T-cell (primary cell): ENCODE data around the gene KAT14. TPM values are rescaled to one million over a fixed set of nuclear protein-coding genes. Genes with fewer than 3 reads are reported as not detected.
"Not testable (repeated sequence)": the region's sequence is repeated elsewhere in the genome, so short reads cannot be mapped to it uniquely, and the experiment has no call there.

Source experiments
- ATAC-seq, 4 experiments: fragments of 200-7000 bp in 3 of 4; fragments of 150-1000 bp in 1 of 4; cut with Tn5 transposase; replicated peaks in 1 of 4; 1 replicate in 3 of 4; 2 replicates in 1 of 4; pipeline ENCODE4 v1.10.0; 2021; ENCODE audit warnings: moderate library complexity in 3 of 4, mild to moderate bottlenecking in 2 of 4, moderate number of reproducible peaks in 1 of 4
- CTCF ChIA-PET, 2 donors: fragments of 300-600 bp; sonication (Branson Sonifier 250); formaldehyde crosslinking; loops; one replicate each; lab custom pipeline; 2022; ENCODE audit warnings: antibody characterized with exemption in 2 of 2; lab: Charles Lee
- POLR2A ChIA-PET, 2 donors: fragments of 300-600 bp; sonication (Branson Sonifier 250); formaldehyde crosslinking; loops; one replicate each; lab custom pipeline; 2022; ENCODE audit warnings: antibody characterized with exemption in 2 of 2; lab: Charles Lee
- DNase-seq, 35 experiments: peaks; one replicate each; pipeline versions ENCODE4 v3.0.0 to v3.0.0-alpha.2; 2013 to 2023
- H3K27ac ChIP-seq: one replicate; pipeline ENCODE4 v1.5.1; 2013; ENCODE audit warnings: low read length
- H3K27me3 ChIP-seq, 2 experiments: replicated peaks in 1 of 2; 1 replicate in 1 of 2; 2 replicates in 1 of 2; pipeline versions ENCODE4 v1.6.1 to v1.7.0; 2013; ENCODE audit warnings: low read length in 1 of 2, mixed read lengths in 1 of 2; ENCODE audit not compliant: control insufficient read depth in 2 of 2, insufficient read depth in 2 of 2; ENCODE audit errors: extremely low read depth in 1 of 2
- H3K36me3 ChIP-seq, 2 donors: 1 replicate in 1 of 2; 2 replicates in 1 of 2; pipeline versions ENCODE4 v1.6.1 to v1.7.0; 2013; ENCODE audit warnings: low read length in 1 of 2; ENCODE audit not compliant: control insufficient read depth in 2 of 2, insufficient read depth in 1 of 2; ENCODE audit errors: extremely low read depth in 1 of 2
- H3K4me1 ChIP-seq, 2 experiments: 1 replicate in 1 of 2; 2 replicates in 1 of 2; pipeline versions ENCODE4 v1.6.1 to v1.7.0; 2013; ENCODE audit warnings: low read length in 2 of 2, mixed read lengths in 1 of 2; ENCODE audit not compliant: insufficient read depth in 2 of 2, control insufficient read depth in 1 of 2; ENCODE audit errors: extremely low read depth in 1 of 2
- H3K4me3 ChIP-seq, 2 donors: 1 replicate in 1 of 2; 2 replicates in 1 of 2; pipeline versions ENCODE4 v1.5.1 to v1.7.0; 2013; ENCODE audit warnings: mild to moderate bottlenecking in 2 of 2, low read length in 1 of 2, moderate library complexity in 1 of 2; ENCODE audit not compliant: control insufficient read depth in 1 of 2; ENCODE audit errors: extremely low read depth in 1 of 2
- H3K9me3 ChIP-seq: 2 replicates; pipeline ENCODE4 v1.7.0; 2013
- H3K27ac Mint-ChIP-seq, 2 donors: one replicate each; pipeline ENCODE4 v1.8.0; 2020 to 2021; ENCODE audit warnings: mild to moderate bottlenecking in 2 of 2, mixed read lengths in 2 of 2
- H3K27me3 Mint-ChIP-seq, 2 donors: one replicate each; pipeline ENCODE4 v1.8.0; 2021 to 2022; ENCODE audit warnings: mixed read lengths in 2 of 2
- H3K36me3 Mint-ChIP-seq: one replicate; pipeline ENCODE4 v1.8.0; 2021; ENCODE audit warnings: mixed read lengths
- H3K4me1 Mint-ChIP-seq, 3 donors: one replicate each; pipeline ENCODE4 v1.8.0; 2020 to 2022; ENCODE audit warnings: mixed read lengths in 3 of 3, mild to moderate bottlenecking in 1 of 3
- H3K4me3 Mint-ChIP-seq, 3 donors: one replicate each; pipeline ENCODE4 v1.8.0; 2020 to 2022; ENCODE audit warnings: mild to moderate bottlenecking in 3 of 3, mixed read lengths in 3 of 3, moderate library complexity in 3 of 3
- H3K9me3 Mint-ChIP-seq, 3 donors: one replicate each; pipeline ENCODE4 v1.8.0; 2020 to 2022; ENCODE audit warnings: mixed read lengths in 3 of 3
- WGBS: methylation state at CpG from one replicate; pipeline ENCODE4 v1.1.5; 2013; ENCODE audit warnings: missing lambda C conversion rate; ENCODE audit not compliant: insufficient coverage; 5-methylcytosine and 5-hydroxymethylcytosine counted together
- total RNA-seq, 35 experiments: library from RNA in 6 of 35; stranded (reverse) in 6 of 35; fragments of 120-200 nt in 1 of 35; gene quantifications; one replicate each; pipeline versions ENCODE4 v1.2.1 to v1.2.4 and lab custom pipeline; 2013 to 2026

KAT14 gene
- total RNA-seq, 5 donors from 2014 or later (not counting 1 experiment from before 2014, with no cell fraction given) = 11.3 to 22.2 (median 20.5) TPM

GRCh38 chr20:18194461-18194860, 56.8 kb downstream of the KAT14 start:
- CTCF ChIA-PET, ATAC-seq, H3K27ac Mint-ChIP-seq, H3K27ac ChIP-seq, H3K27me3 Mint-ChIP-seq, H3K4me1 Mint-ChIP-seq, H3K36me3 ChIP-seq, H3K9me3 ChIP-seq, H3K4me3 Mint-ChIP-seq, DNase-seq, H3K27me3 ChIP-seq, POLR2A ChIA-PET, H3K4me3 ChIP-seq, H3K9me3 Mint-ChIP-seq, H3K4me1 ChIP-seq: not testable (repeated sequence)
- 97% methylated on average over 7 of the region's 35 CpGs for WGBS
- peaks cover 11% of the 10 kb centered on the region for H3K36me3 Mint-ChIP-seq

DNA sequence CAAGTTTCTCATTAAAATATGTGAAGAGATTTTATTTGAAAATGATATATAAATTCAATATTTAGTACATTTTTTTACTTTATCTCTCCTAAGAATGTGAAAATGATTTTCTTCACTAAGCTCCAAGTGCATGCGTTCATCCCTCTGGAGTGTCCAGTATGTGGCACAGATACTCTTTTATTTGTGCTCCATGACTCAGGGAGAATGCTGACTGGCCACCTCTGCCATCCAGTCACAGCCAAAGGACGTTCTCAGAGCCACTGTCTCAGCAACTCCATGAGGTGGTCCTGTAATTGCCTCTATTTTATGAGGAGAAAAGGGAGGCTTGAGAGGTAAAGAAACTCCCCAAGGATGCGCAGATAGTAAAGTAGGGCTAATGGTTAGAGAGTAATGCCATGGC, 58.3 kb downstream of the KAT14 start:
- Mint-ChIP-seq H3K4me3 (no peak overlapping the region), H3K36me3 (peaks cover 6% of the 10 kb centered on the region), H3K27me3 (no peaks in the 10 kb centered on the region), H3K9me3 (no peaks in the 10 kb centered on the region), H3K4me1 (no peaks in the 10 kb centered on the region), H3K27ac (no peak overlapping the region)
- Histone ChIP-seq H3K4me1 (no peaks in the 10 kb centered on the region), H3K4me3 (no peak overlapping the region), H3K27me3 (no peaks in the 10 kb centered on the region), H3K9me3 (no peaks in the 10 kb centered on the region), H3K27ac (no peak overlapping the region), H3K36me3 (no peaks in the 10 kb centered on the region)
- POLR2A ChIA-PET = no interaction called here
- no peak for ATAC-seq
- CTCF ChIA-PET = no interaction called here
- no peak for DNase-seq
- 100% methylated on average over 1 of the region's 3 CpGs for WGBS

GRCh38 chr20:18197382-18198070, 59.9 kb downstream of the KAT14 start:
- H3K4me1 Mint-ChIP-seq = no peaks in the 10 kb centered on the region
- DNase-seq (no peak), ATAC-seq (no peak)
- H3K9me3 Mint-ChIP-seq = peaks cover 8 to 13% (median 12%) of the 10 kb centered on the region in 3 donors
- Histone ChIP-seq H3K36me3 (no peaks in the 10 kb centered on the region), H3K4me3 (no peak overlapping the region), H3K27ac (no peak overlapping the region), H3K9me3 (no peaks in the 10 kb centered on the region), H3K27me3 (no peaks in the 10 kb centered on the region), H3K4me1 (no peaks in the 10 kb centered on the region)
- ChIA-PET CTCF (no interaction called here), POLR2A (no interaction called here)
- no peak overlapping the region for H3K4me3 Mint-ChIP-seq
- WGBS = 96% methylated on average over 11 of the region's 12 CpGs
- H3K36me3 Mint-ChIP-seq = peaks cover 14% of the 10 kb centered on the region
- peaks cover 0 to 2% of the 10 kb centered on the region in 2 donors for H3K27me3 Mint-ChIP-seq
- H3K27ac Mint-ChIP-seq = no peak overlapping the region

DNA sequence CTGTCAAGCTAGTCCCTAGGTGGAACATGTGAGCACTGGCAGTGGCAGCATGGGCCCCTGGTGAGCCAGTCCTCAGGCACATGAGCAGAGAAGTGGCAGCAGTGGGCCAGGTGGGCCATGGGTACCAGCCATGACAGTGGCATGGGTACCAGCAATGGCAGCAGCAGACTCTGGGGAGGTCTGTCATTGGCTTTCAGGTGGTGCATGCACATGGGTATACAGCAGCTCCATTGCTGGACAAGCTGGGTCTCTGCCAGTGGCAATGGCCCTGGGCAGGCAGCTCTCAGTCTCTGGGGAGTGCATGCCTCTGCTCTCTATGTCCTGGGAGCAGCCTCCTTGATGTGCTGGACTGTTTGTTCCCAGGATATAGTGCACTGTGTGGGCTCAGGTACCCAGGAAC, 65.3 kb downstream of the KAT14 start:
- H3K9me3 ChIP-seq = no peaks in the 10 kb centered on the region
- Mint-ChIP-seq H3K27ac (no peak overlapping the region), H3K4me3 (no peak overlapping the region), H3K36me3 (peaks cover 14% of the 10 kb centered on the region), H3K4me1 (no peaks in the 10 kb centered on the region), H3K9me3 (peaks cover 8 to 14% (median 12%) of the 10 kb centered on the region in 3 donors), H3K27me3 (peaks cover 0 to 4% of the 10 kb centered on the region in 2 donors)
- DNase-seq (no peak), ATAC-seq (no peak)
- H3K4me3 ChIP-seq = no peak overlapping the region
- H3K27me3 ChIP-seq = peaks cover 0 to 6% of the 10 kb centered on the region in 2 experiments
- H3K4me1 ChIP-seq = no peaks in the 10 kb centered on the region
- H3K27ac ChIP-seq = no peak overlapping the region
- CTCF ChIA-PET = no interaction called here
- POLR2A ChIA-PET = no interaction called here
- no peaks in the 10 kb centered on the region for H3K36me3 ChIP-seq

- H3K9me3 ChIP-seq, DNase-seq, H3K27ac ChIP-seq, H3K27me3 ChIP-seq, CTCF ChIA-PET, H3K4me1 ChIP-seq, H3K4me1 Mint-ChIP-seq, ATAC-seq, POLR2A ChIA-PET, H3K4me3 ChIP-seq, H3K4me3 Mint-ChIP-seq, H3K27ac Mint-ChIP-seq, H3K27me3 Mint-ChIP-seq, H3K36me3 ChIP-seq: not testable (repeated sequence)
- Mint-ChIP-seq H3K9me3 (peaks cover 8 to 14% (median 12%) of the 10 kb centered on the region in 3 donors), H3K36me3 (peaks cover 14% of the 10 kb centered on the region)
- no CpG with 5 or more reads among the region's 3 CpGs for WGBS
These were observed 66.0 kb downstream of the KAT14 start for GRCh38 chr20:18203700-18204099.

DNA sequence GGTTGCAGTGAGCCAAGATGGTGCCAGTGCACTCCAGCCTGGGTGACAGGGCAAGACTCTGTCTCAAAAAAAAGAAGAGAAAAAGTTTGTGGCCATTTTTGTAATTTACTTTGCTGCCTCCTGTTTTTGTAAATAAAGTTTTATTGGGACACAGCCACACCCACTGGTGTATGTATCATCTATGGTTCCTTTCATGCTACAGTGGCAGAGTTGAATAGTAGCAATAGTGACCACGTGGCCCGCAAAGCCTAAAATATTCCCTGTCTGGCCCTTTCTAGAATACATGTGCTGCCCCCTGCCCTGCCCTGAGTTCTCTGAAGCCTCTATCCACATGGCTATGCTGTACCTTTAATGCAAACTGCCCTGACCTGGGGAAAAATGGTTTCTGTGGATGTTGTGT, 75.3 kb downstream of the KAT14 start:
- ChIA-PET CTCF (interaction anchor here in 1 of 2 donors (0.6 kb wide), 1 partner anchor 35 kb away, joined by 3 read pairs; no protein-coding TSS in a partner anchor), POLR2A (no interaction called here)
- Mint-ChIP-seq H3K4me3 (no peak overlapping the region), H3K4me1 (no peaks in the 10 kb centered on the region), H3K27me3 (peaks cover 2 to 3% of the 10 kb centered on the region in 2 donors), H3K27ac (no peak overlapping the region), H3K36me3 (no peaks in the 10 kb centered on the region), H3K9me3 (no peaks in the 10 kb centered on the region)
- Histone ChIP-seq H3K4me3 (no peak overlapping the region), H3K27ac (no peak overlapping the region), H3K9me3 (no peaks in the 10 kb centered on the region), H3K36me3 (no peaks in the 10 kb centered on the region), H3K27me3 (no peaks in the 10 kb centered on the region), H3K4me1 (no peaks in the 10 kb centered on the region)
- DNase-seq (no peak), ATAC-seq (no peak)
- WGBS = 100% methylated on average over 2 of the region's 2 CpGs
